Brain microvascular endothelial cell (primary cell): ENCODE data around the gene PTGR3.

Experiments
- DNase-seq: peaks from one replicate; pipeline ENCODE4 v3.0.0-alpha.2; 2020
- H3K27ac ChIP-seq: fragments of 250-450 bp; sonication (Bioruptor Pico); 2 replicates; pipeline ENCODE4 v1.5.1; 2020; ENCODE audit warnings: mild to moderate bottlenecking, moderate library complexity
- H3K27me3 ChIP-seq: fragments of 250-450 bp; sonication (Bioruptor Pico); replicated peaks from 2 replicates; pipeline ENCODE4 v1.5.1; 2020; ENCODE audit warnings: mild to moderate bottlenecking
- H3K36me3 ChIP-seq: fragments of 250-450 bp; sonication (Bioruptor Pico); replicated peaks from 2 replicates; pipeline ENCODE4 v1.5.1; 2020; ENCODE audit warnings: mild to moderate bottlenecking
- H3K4me3 ChIP-seq: 2 replicates; pipeline ENCODE4 v1.5.1; 2011; ENCODE audit warnings: low read depth, mild to moderate bottlenecking, control low read depth, low read length, moderate library complexity
- in situ Hi-C: cut with HindIII; loops from 2 replicates; pipeline ENCODE4 v1.10.0; 2017; ENCODE audit warnings: low sequenced_read_pairs, low pct_ligation_motif_present
- TF ChIP-seq, protein P1 (sequence below): IDR thresholded peaks from 2 replicates; pipeline ENCODE4 v1.5.1; 2011; ENCODE audit warnings: low read depth, mild to moderate bottlenecking, moderate library complexity, low read length, control low read depth, inconsistent platforms; ENCODE audit errors: missing control alignments

PTGR3 gene

GRCh38 chr18:75204732-75205513 lies 4.0 kb downstream of the PTGR3 start:
- H3K36me3 ChIP-seq: no peaks in the 10 kb centered on the region
- no peak overlapping the region for H3K27ac ChIP-seq
- peak overlapping the region; percentile 49 for H3K4me3 ChIP-seq
- in situ Hi-C loops: no loop called here
- no peaks in the 10 kb centered on the region for H3K27me3 ChIP-seq
- TF ChIP-seq, protein P1, sequence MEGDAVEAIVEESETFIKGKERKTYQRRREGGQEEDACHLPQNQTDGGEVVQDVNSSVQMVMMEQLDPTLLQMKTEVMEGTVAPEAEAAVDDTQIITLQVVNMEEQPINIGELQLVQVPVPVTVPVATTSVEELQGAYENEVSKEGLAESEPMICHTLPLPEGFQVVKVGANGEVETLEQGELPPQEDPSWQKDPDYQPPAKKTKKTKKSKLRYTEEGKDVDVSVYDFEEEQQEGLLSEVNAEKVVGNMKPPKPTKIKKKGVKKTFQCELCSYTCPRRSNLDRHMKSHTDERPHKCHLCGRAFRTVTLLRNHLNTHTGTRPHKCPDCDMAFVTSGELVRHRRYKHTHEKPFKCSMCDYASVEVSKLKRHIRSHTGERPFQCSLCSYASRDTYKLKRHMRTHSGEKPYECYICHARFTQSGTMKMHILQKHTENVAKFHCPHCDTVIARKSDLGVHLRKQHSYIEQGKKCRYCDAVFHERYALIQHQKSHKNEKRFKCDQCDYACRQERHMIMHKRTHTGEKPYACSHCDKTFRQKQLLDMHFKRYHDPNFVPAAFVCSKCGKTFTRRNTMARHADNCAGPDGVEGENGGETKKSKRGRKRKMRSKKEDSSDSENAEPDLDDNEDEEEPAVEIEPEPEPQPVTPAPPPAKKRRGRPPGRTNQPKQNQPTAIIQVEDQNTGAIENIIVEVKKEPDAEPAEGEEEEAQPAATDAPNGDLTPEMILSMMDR: no peak
- DNase-seq: no peak

GRCh38 chr18:75204269-75204731 lies 4.6 kb downstream of the PTGR3 start:
- H3K4me3 ChIP-seq: peak overlapping the region; percentile 49
- no peaks in the 10 kb centered on the region for H3K27me3 ChIP-seq
- no peaks in the 10 kb centered on the region for H3K36me3 ChIP-seq
- in situ Hi-C loops: no loop called here
- TF ChIP-seq, protein P1: no peak
- DNase-seq: no peak
- H3K27ac ChIP-seq: no peak overlapping the region

- no peaks in the 10 kb centered on the region for H3K27me3 ChIP-seq
- in situ Hi-C loops: no loop called here
- H3K27ac ChIP-seq: no peak overlapping the region
- no peak for DNase-seq
- TF ChIP-seq, protein P1: no peak
- H3K4me3 ChIP-seq: peak overlapping the region; percentile 49
- H3K36me3 ChIP-seq: no peaks in the 10 kb centered on the region
These were observed 5.3 kb downstream of the PTGR3 start for GRCh38 chr18:75203416-75204268.

DNA sequence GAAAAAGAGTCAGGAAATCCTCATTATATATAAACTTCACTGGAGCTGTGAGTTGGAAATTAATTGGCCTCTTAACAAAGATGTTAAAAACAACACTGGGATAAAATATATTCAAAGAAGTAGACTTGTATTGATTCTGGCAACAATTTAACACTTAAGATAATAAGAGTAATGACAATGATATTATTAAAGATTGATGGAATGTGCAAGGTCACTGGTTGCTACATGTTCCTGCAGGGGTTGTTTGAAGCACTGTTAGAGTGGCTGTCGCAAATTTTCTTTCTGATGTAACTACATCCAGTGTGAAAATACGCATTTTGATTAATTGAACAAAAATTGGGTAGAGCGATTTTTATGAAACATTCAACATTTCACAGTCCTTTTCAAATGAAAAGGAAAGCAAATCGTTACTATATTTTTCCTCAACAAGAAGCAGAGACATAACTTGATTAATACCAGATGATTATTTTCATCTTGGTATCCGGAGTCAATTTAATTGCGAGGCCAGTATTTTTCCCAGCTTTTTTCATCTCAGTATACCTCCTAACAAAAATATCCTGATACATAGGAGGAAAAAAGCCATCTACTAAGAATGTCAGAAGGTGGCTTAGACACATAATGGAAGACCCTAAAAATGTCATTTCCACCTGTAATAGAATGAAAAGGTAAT lies 6.1 kb downstream of the PTGR3 start:
- in situ Hi-C loops: no loop called here
- TF ChIP-seq, protein P1: no peak
- no peaks in the 10 kb centered on the region for H3K36me3 ChIP-seq
- no peak overlapping the region for H3K27ac ChIP-seq
- no peak for DNase-seq
- no peaks in the 10 kb centered on the region for H3K27me3 ChIP-seq
- H3K4me3 ChIP-seq: no peak overlapping the region

- H3K27ac ChIP-seq: no peak overlapping the region
- H3K36me3 ChIP-seq: no peaks in the 10 kb centered on the region
- TF ChIP-seq, protein P1: no peak
- H3K27me3 ChIP-seq: no peaks in the 10 kb centered on the region
- DNase-seq: no peak
- H3K4me3 ChIP-seq: no peak overlapping the region
- in situ Hi-C loops: no loop called here
These were observed 7.4 kb downstream of the PTGR3 start for GRCh38 chr18:75201282-75202270.
